Stomach (tissue), 9 donors: ENCODE data around the gene GALK2. TPM values are rescaled to one million over a fixed set of nuclear protein-coding genes. Genes with fewer than 3 reads are reported as not detected.

ENCODE experiments used
- DNase-seq, 2 donors: peaks; one replicate each; pipeline versions ENCODE4 v3.0.0 to v3.0.0-alpha.2; 2013 to 2019
- H3K27ac ChIP-seq, 5 donors: fragments of 200-600 bp in 4 of 5; sonication (generic) in 4 of 5; one replicate each; pipeline ENCODE4 v1.5.1; 2013 to 2019; ENCODE audit warnings: mild to moderate bottlenecking in 1 of 5, moderate library complexity in 1 of 5
- H3K27me3 ChIP-seq, 3 donors: fragments of 200-600 bp; sonication (generic); one replicate each; pipeline ENCODE4 v1.5.1; 2017 to 2019; ENCODE audit warnings: mixed run types in 1 of 3
- H3K36me3 ChIP-seq, 4 donors: fragments of 200-600 bp; sonication (generic); 1 replicate in 3 of 4; 2 replicates in 1 of 4; pipeline ENCODE4 v1.5.1; 2016 to 2019
- H3K4me1 ChIP-seq, 4 donors: fragments of 200-600 bp; sonication (generic); one replicate each; pipeline ENCODE4 v1.5.1; 2016 to 2019
- H3K4me3 ChIP-seq, 4 donors: fragments of 200-600 bp; sonication (generic) in 3 of 4; one replicate each; pipeline ENCODE4 v1.5.1; 2016 to 2019; ENCODE audit warnings: mild to moderate bottlenecking in 1 of 4
- H3K9me3 ChIP-seq, 4 donors: fragments of 200-600 bp; sonication (generic); one replicate each; pipeline ENCODE4 v1.5.1; 2016 to 2019
- CTCF ChIP-seq, 7 experiments: fragments of 450-650 bp in 4 of 7; fragments of 200-600 bp in 3 of 7; sonication (generic) in 3 of 7; IDR thresholded peaks; one replicate each; pipeline ENCODE4 v1.5.1; 2016 to 2019; ENCODE audit warnings: antibody characterized with exemption in 7 of 7, control low read depth in 2 of 7, mild to moderate bottlenecking in 1 of 7
- EP300 ChIP-seq: sonication (generic); formaldehyde crosslinking; IDR thresholded peaks from one replicate; pipeline ENCODE4 v1.6.1; 2017; ENCODE audit warnings: antibody characterized with exemption
- POLR2A ChIP-seq, 4 donors: fragments of 450-650 bp; IDR thresholded peaks; one replicate each; pipeline ENCODE4 v1.6.1; 2016; ENCODE audit warnings: antibody characterized with exemption in 4 of 4, control low read depth in 2 of 4, mild to moderate bottlenecking in 1 of 4, moderate library complexity in 1 of 4
- POLR2AphosphoS5 ChIP-seq, 3 donors: sonication (generic); formaldehyde crosslinking; IDR thresholded peaks; one replicate each; pipeline ENCODE4 v1.6.1; 2016; ENCODE audit warnings: antibody characterized with exemption in 3 of 3
- WGBS, 5 donors: extraction: QIAGEN DNeasy Blood & Tissue Kit in 3 of 5; methylation state at CpG; one replicate each; pipeline versions ENCODE4 v1.1.5 to v1.1.7; 2013 to 2018; 5-methylcytosine and 5-hydroxymethylcytosine counted together
- intact Hi-C: fragments of 100-400 bp; cut with DNase I; formaldehyde crosslinking; loops from one replicate; pipeline ENCODE4 v1.15.1; 2023; ENCODE audit warnings: low total_unique reads
- polyA plus RNA-seq, 3 donors: library from polyadenylated mRNA; stranded (reverse); fragments of 200-250 nt; gene quantifications; one replicate each; pipeline ENCODE4 v1.2.3, GENCODE V29; 2013
- total RNA-seq, 5 donors: library from RNA; depleted of rRNA; stranded (reverse); fragments of >200 nt; gene quantifications; one replicate each; pipeline versions ENCODE4 v1.1.0 to v1.2.3, GENCODE V29; 2014 to 2016
- donor health status: healthy with polysubstance abuse.
- donor health status: Bipolar disorder and iron deficiency.
- donor health status: healthy.

The GALK2 gene
- total and polyA plus RNA-seq, 8 donors = 9.6 to 149 (median 20.8) TPM

GRCh38 chr15:49154359-49154758, 15.7 kb upstream of the GALK2 start:
- no peaks in the 10 kb centered on the region for H3K27me3 ChIP-seq
- 12 to 17% (median 15%) methylated on average over 8 of the region's 8 CpGs for WGBS, 5 donors
- H3K36me3 ChIP-seq = no peaks in the 10 kb centered on the region
- H3K4me3 ChIP-seq = peak overlapping the region; percentile 78 to 99 (median 90)
- DNase-seq = no peak
- H3K9me3 ChIP-seq = no peaks in the 10 kb centered on the region
- peak overlapping the region in 3 of 5 donors; percentile 89 to 97 (median 89) for H3K27ac ChIP-seq
- TF ChIP-seq POLR2A (IDR thresholded peaks at IDR 0.05) = no peak
- TF ChIP-seq POLR2AphosphoS5 (IDR thresholded peaks at IDR 0.05) = no peak
- no peak for TF ChIP-seq CTCF (IDR thresholded peaks at IDR 0.05)
- TF ChIP-seq EP300 = no peak
- H3K4me1 ChIP-seq = peaks cover 13 to 73% (median 45%) of the 10 kb centered on the region in 4 donors
- intact Hi-C loops = no loop called here

- H3K36me3 ChIP-seq = no peaks in the 10 kb centered on the region
- H3K9me3 ChIP-seq = no peaks in the 10 kb centered on the region
- intact Hi-C loops = no loop called here
- peaks cover 9 to 69% (median 43%) of the 10 kb centered on the region in 4 donors for H3K4me1 ChIP-seq
- TF ChIP-seq POLR2AphosphoS5 (IDR thresholded peaks at IDR 0.05) (no peak), CTCF (IDR thresholded peaks at IDR 0.05) (no peak), POLR2A (IDR thresholded peaks at IDR 0.05) (no peak), EP300 (no peak)
- WGBS, 5 donors = 0 to 1% (median 1%) methylated on average over 7 of the region's 7 CpGs
- DNase-seq = no peak
- H3K27me3 ChIP-seq = no peaks in the 10 kb centered on the region
- H3K4me3 ChIP-seq = peak overlapping the region; percentile 78 to 99 (median 90)
- peak overlapping the region; percentile 75 to 97 (median 89) for H3K27ac ChIP-seq
These were observed 15.3 kb upstream of the GALK2 start for GRCh38 chr15:49154799-49155109.

GRCh38 chr15:49155110-49155833, 14.8 kb upstream of the GALK2 start, which contains the start of gene COPS2:
Gene COPS2, minus strand, starts transcription at chr15:49155599. Its CDS starts 21 bp downstream, at chr15:49155578.
- H3K4me3 ChIP-seq = peak within 1 kb of the TSS; percentile 78 to 99 (median 90)
- H3K4me1 ChIP-seq = peaks cover 8 to 64% (median 43%) of the 10 kb centered on the region in 4 donors
- TF ChIP-seq POLR2AphosphoS5 (IDR thresholded peaks at IDR 0.05) (peak; percentile 82 to 94 (median 85)), CTCF (IDR thresholded peaks at IDR 0.05) (peak in 1 of 7 experiments; percentile 25), EP300 (no peak)
- intact Hi-C loops = no loop called here
- DNase-seq = peak; percentile 93 to 99
- H3K9me3 ChIP-seq = no peaks in the 10 kb centered on the region
- peak within 1 kb of the TSS; percentile 75 to 97 (median 89) for H3K27ac ChIP-seq
- 0 to 1% (median 0%) methylated on average over 36 to 46 of the region's 46 CpGs for WGBS, 5 donors
- H3K27me3 ChIP-seq = no peaks in the 10 kb centered on the region
- no peaks in the 10 kb centered on the region for H3K36me3 ChIP-seq

GRCh38 chr15:49155834-49156627, 14.0 kb upstream of the GALK2 start:
- intact Hi-C loops = no loop called here
- Histone ChIP-seq H3K9me3 (no peaks in the 10 kb centered on the region), H3K27me3 (no peaks in the 10 kb centered on the region), H3K27ac (peak overlapping the region; percentile 53 to 97 (median 89)), H3K36me3 (no peaks in the 10 kb centered on the region), H3K4me1 (peaks cover 8 to 57% (median 39%) of the 10 kb centered on the region in 4 donors), H3K4me3 (peak overlapping the region; percentile 78 to 99 (median 90))
- DNase-seq = peak in 1 of 2 donors; percentile 37
- WGBS, 5 donors = 0 to 1% (median 1%) methylated on average over 19 to 26 of the region's 26 CpGs
- no peak for TF ChIP-seq POLR2A (IDR thresholded peaks at IDR 0.05)
- no peak for TF ChIP-seq POLR2AphosphoS5 (IDR thresholded peaks at IDR 0.05)
- no peak for TF ChIP-seq EP300
- no peak for TF ChIP-seq CTCF (IDR thresholded peaks at IDR 0.05)
